GM13977 (cell line): Measurements from ENCODE around the gene CXCR5.
"Not testable (repeated sequence)": the region's sequence is repeated elsewhere in the genome, so short reads cannot be mapped to it uniquely, and the experiment has no call there.

Source experiments
- DNase-seq: peaks from one replicate; pipeline ENCODE4 v3.0.0; 2012; ENCODE audit warnings: low spot score
- CTCF ChIP-seq: IDR thresholded peaks from 2 replicates; pipeline ENCODE4 v1.5.1; 2012; ENCODE audit warnings: mild to moderate bottlenecking, control low read depth; ENCODE audit not compliant: insufficient read depth; ENCODE audit errors: extremely low read depth, missing control alignments
- in situ Hi-C: fragments of 300-500 bp; cut with MboI; formaldehyde crosslinking; loops from one replicate; pipeline ENCODE4 v1.12.0; 2022; ENCODE audit warnings: low sequenced_read_pairs, low pct_unique_long_range_greater_than_20kb, mixed read lengths, inconsistent platforms; ENCODE audit not compliant: unreplicated experiment

CXCR5 gene

GRCh38 chr11:118883368-118884071 is at the start of gene CXCR5:
Gene CXCR5 (plus strand): TSS chr11:118883892. CDS start chr11:118883942, 50 bp downstream.
- peak; percentile 80 for DNase-seq
- TF ChIP-seq CTCF = peak; percentile 9
- in situ Hi-C loops = no loop called here

- no peak for DNase-seq
- no peak for TF ChIP-seq CTCF
- in situ Hi-C loops = no loop called here
Observed at GRCh38 chr11:118834427-118835028, 49.2 kb upstream of the CXCR5 start.

- no peak for TF ChIP-seq CTCF
- no peak for DNase-seq
- in situ Hi-C loops = no loop called here
Observed at GRCh38 chr11:118837868-118838267, 45.8 kb upstream of the CXCR5 start.

- DNase-seq = peak; percentile 52
- in situ Hi-C loops = no loop called here
- TF ChIP-seq CTCF = no peak
Observed at GRCh38 chr11:118838905-118839553, 44.7 kb upstream of the CXCR5 start.

GRCh38 chr11:118841469-118842242 is 42.0 kb upstream of the CXCR5 start:
- DNase-seq = peak; percentile 46
- in situ Hi-C loops = no loop called here
- no peak for TF ChIP-seq CTCF

- TF ChIP-seq CTCF = no peak
- no peak for DNase-seq
- in situ Hi-C loops = no loop called here
Observed at GRCh38 chr11:118842369-118842768, 41.3 kb upstream of the CXCR5 start.

- in situ Hi-C loops, DNase-seq: not testable (repeated sequence)
Observed at GRCh38 chr11:118842843-118843242, 40.8 kb upstream of the CXCR5 start.
